SK-N-MC (cell line): ENCODE measurements around the gene DTNA.

Experiments used
- EZH2 ChIP-seq: fragments of 200-600 bp; sonication (generic); IDR thresholded peaks from one replicate; pipeline ENCODE4 v1.6.1; 2017; ENCODE audit warnings: antibody characterized with exemption
- POLR2AphosphoS5 ChIP-seq: IDR thresholded peaks from 2 replicates; pipeline ENCODE4 v1.6.1; 2012; ENCODE audit warnings: mild to moderate bottlenecking, low read depth, low read length, borderline replicate concordance

DNA sequence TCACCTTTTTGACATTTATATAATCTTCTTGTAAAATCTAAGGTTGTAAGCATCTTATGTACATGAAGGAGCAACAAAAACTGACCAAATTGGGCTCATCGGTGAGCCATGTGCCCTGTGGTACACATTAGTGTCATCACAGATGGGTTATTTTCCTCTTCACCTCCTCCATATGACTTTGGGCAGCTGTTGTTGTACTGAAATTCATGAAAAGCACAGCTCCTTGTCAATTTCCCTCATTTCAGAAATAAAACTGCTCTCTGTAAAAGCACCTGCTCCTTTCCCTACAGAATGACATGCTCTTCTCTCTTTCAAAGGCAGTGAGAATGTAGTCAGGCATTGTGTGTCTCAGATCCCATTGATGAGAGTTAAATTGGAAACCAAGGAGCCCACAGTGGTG, 42.0 kb downstream of the DTNA start:
- TF ChIP-seq POLR2AphosphoS5 (no peak), EZH2 (no peak)
